ENCODE results near the gene MORN5. TPM values are rescaled to one million over a fixed set of nuclear protein-coding genes. Genes with fewer than 3 reads are reported as not detected.

MORN5 gene
- polyA plus RNA-seq, 1 donor from 2014 or later = not detected

GRCh38 chr9:122128007-122128968 lies 31.4 kb upstream of the MORN5 start:
- no peaks in the 10 kb centered on the region for H3K79me2 ChIP-seq (replicated peaks; ENCODE audit: insufficient read depth, low read length)
- H3K36me3 ChIP-seq (ENCODE audit: insufficient read depth, low read length) = no peaks in the 10 kb centered on the region
- H2AFZ ChIP-seq (ENCODE audit: low read depth, low read length) = no peak overlapping the region
- H3K9ac ChIP-seq (ENCODE audit: low read length) = no peak overlapping the region
- no peaks in the 10 kb centered on the region for H3F3A ChIP-seq (ENCODE audit: insufficient read depth, low read length, poor library complexity, severe bottlenecking)
- no peaks in the 10 kb centered on the region for H3K9me3 ChIP-seq (ENCODE audit: low read length)
- no peak for TF ChIP-seq CTCF (IDR thresholded peaks at IDR 0.05; ENCODE audit: poor library complexity, severe bottlenecking)
- H3K27ac ChIP-seq (ENCODE audit: low read length) = no peak overlapping the region
- H4K20me1 ChIP-seq (ENCODE audit: insufficient read depth) = no peaks in the 10 kb centered on the region
- H3K9me2 ChIP-seq (ENCODE audit: insufficient read depth, low read length) = no peaks in the 10 kb centered on the region
- H3K27me3 ChIP-seq (ENCODE audit: insufficient read depth, low read depth, low read length) = peaks cover 49% of the 10 kb centered on the region
- no peak overlapping the region for H3K4me2 ChIP-seq (ENCODE audit: low read length)
- H3K4me3 ChIP-seq (ENCODE audit: low read length) = no peak overlapping the region

GRCh38 chr9:122128969-122129343 lies 30.8 kb upstream of the MORN5 start:
- no peaks in the 10 kb centered on the region for H3K36me3 ChIP-seq (ENCODE audit: insufficient read depth, low read length)
- no peak for TF ChIP-seq POLR2AphosphoS5 (IDR thresholded peaks at IDR 0.05)
- TF ChIP-seq SMC3 (conservative IDR thresholded peaks at IDR 0.05; ENCODE audit: poor library complexity) = no peak
- no peak for TF ChIP-seq EP300 (conservative IDR thresholded peaks at IDR 0.05; ENCODE audit: poor library complexity, severe bottlenecking)
- TF ChIP-seq TAF1 (IDR thresholded peaks at IDR 0.05; ENCODE audit: low read depth) = no peak
- TF ChIP-seq EZH2 (IDR thresholded peaks at IDR 0.05; ENCODE audit: borderline replicate concordance, insufficient read depth, low read length, poor library complexity, severe bottlenecking) = no peak
- no peaks in the 10 kb centered on the region for H4K20me1 ChIP-seq (ENCODE audit: insufficient read depth)
- H2AFZ ChIP-seq (ENCODE audit: low read depth, low read length) = no peak overlapping the region
- no peak overlapping the region for H3K4me2 ChIP-seq (ENCODE audit: low read length)
- H3K27me3 ChIP-seq (ENCODE audit: insufficient read depth, low read depth, low read length) = peaks cover 49% of the 10 kb centered on the region
- H3K9ac ChIP-seq (ENCODE audit: low read length) = no peak overlapping the region
- no peaks in the 10 kb centered on the region for H3K9me3 ChIP-seq (ENCODE audit: low read length)
- no peaks in the 10 kb centered on the region for H3K9me2 ChIP-seq (ENCODE audit: insufficient read depth, low read length)
- no peaks in the 10 kb centered on the region for H3F3A ChIP-seq (ENCODE audit: insufficient read depth, low read length, poor library complexity, severe bottlenecking)
- no peak overlapping the region for H3K4me3 ChIP-seq (ENCODE audit: low read length)
- no peak overlapping the region for H3K27ac ChIP-seq (ENCODE audit: low read length)
- H3K79me2 ChIP-seq (replicated peaks; ENCODE audit: insufficient read depth, low read length) = no peaks in the 10 kb centered on the region

GRCh38 chr9:122129969-122130368 lies 29.7 kb upstream of the MORN5 start:
- Histone ChIP-seq H3K4me2 (ENCODE audit: low read length) (no peak overlapping the region), H3K27me3 (ENCODE audit: insufficient read depth, low read depth, low read length) (peaks cover 41% of the 10 kb centered on the region), H3K79me2 (replicated peaks; ENCODE audit: insufficient read depth, low read length) (no peaks in the 10 kb centered on the region), H3F3A (ENCODE audit: insufficient read depth, low read length, poor library complexity, severe bottlenecking) (no peaks in the 10 kb centered on the region), H3K9ac (ENCODE audit: low read length) (no peak overlapping the region), H2AFZ (ENCODE audit: low read depth, low read length) (no peak overlapping the region), H3K36me3 (ENCODE audit: insufficient read depth, low read length) (no peaks in the 10 kb centered on the region), H4K20me1 (ENCODE audit: insufficient read depth) (no peaks in the 10 kb centered on the region), H3K27ac (ENCODE audit: low read length) (no peak overlapping the region), H3K9me2 (ENCODE audit: insufficient read depth, low read length) (no peaks in the 10 kb centered on the region), H3K9me3 (ENCODE audit: low read length) (no peaks in the 10 kb centered on the region), H3K4me3 (ENCODE audit: low read length) (no peak overlapping the region)
- TF ChIP-seq TAF1 (IDR thresholded peaks at IDR 0.05; ENCODE audit: low read depth) (no peak), REST (IDR thresholded peaks at IDR 0.05; ENCODE audit: borderline replicate concordance) (no peak), EZH2 (IDR thresholded peaks at IDR 0.05; ENCODE audit: borderline replicate concordance, insufficient read depth, low read length, poor library complexity, severe bottlenecking) (no peak), SMC3 (conservative IDR thresholded peaks at IDR 0.05; ENCODE audit: poor library complexity) (no peak), POLR2AphosphoS5 (IDR thresholded peaks at IDR 0.05) (no peak), CTCF (IDR thresholded peaks at IDR 0.05; ENCODE audit: poor library complexity, severe bottlenecking) (no peak), EP300 (conservative IDR thresholded peaks at IDR 0.05; ENCODE audit: poor library complexity, severe bottlenecking) (no peak), MXI1 (conservative IDR thresholded peaks at IDR 0.05; ENCODE audit: poor library complexity, severe bottlenecking) (no peak), RAD21 (conservative IDR thresholded peaks at IDR 0.05) (no peak)

All from neural cell (in vitro differentiated cells).